Omental fat pad (tissue), 4 donors: ENCODE data around the gene MYH7. TPM values are rescaled to one million over a fixed set of nuclear protein-coding genes. Genes with fewer than 3 reads are reported as not detected.
"Not testable (repeated sequence)": the region's sequence is repeated elsewhere in the genome, so short reads cannot be mapped to it uniquely, and the experiment has no call there.

ENCODE experiments used
- ATAC-seq: fragments of 150-250 bp; one replicate; pipeline ENCODE4 v1.9.1; 2016; ENCODE audit warnings: mild to moderate bottlenecking, moderate library complexity; ENCODE audit not compliant: low FRiP score
- DNase-seq: peaks from one replicate; pipeline ENCODE4 v3.0.0-alpha.2; 2019; ENCODE audit warnings: low spot score
- CTCF ChIP-seq, 3 donors: fragments of 450-650 bp; IDR thresholded peaks; one replicate each; pipeline ENCODE4 v1.5.1; 2016 to 2017; ENCODE audit warnings: antibody characterized with exemption in 3 of 3, mild to moderate bottlenecking in 3 of 3, moderate library complexity in 2 of 3
- total RNA-seq, 4 donors: library from RNA; depleted of rRNA; stranded (reverse); fragments of >200 nt; gene quantifications; one replicate each; pipeline ENCODE4 v1.1.0, GENCODE V29; 2016

The MYH7 gene
- total RNA-seq, 4 donors from 2014 or later: not detected

- TF ChIP-seq CTCF (IDR thresholded peaks at IDR 0.05): no peak
- no peak for ATAC-seq
- DNase-seq: no peak
Observed at GRCh38 chr14:23392613-23393012, 42.8 kb downstream of the MYH7 start.

- peak; percentile 11 for ATAC-seq
- DNase-seq: not testable (repeated sequence)
Observed at GRCh38 chr14:23389871-23390270, 45.6 kb downstream of the MYH7 start.

GRCh38 chr14:23389396-23389795 is 46.1 kb downstream of the MYH7 start:
- ATAC-seq (no peak), DNase-seq (no peak)
- no peak for TF ChIP-seq CTCF (IDR thresholded peaks at IDR 0.05)

- ATAC-seq (no peak), DNase-seq (no peak)
- TF ChIP-seq CTCF (IDR thresholded peaks at IDR 0.05): no peak
Observed at GRCh38 chr14:23388996-23389395, 46.5 kb downstream of the MYH7 start.

GRCh38 chr14:23387916-23388882 is 47.3 kb downstream of the MYH7 start:
- DNase-seq: no peak
- no peak for TF ChIP-seq CTCF (IDR thresholded peaks at IDR 0.05)
- ATAC-seq: no peak

GRCh38 chr14:23386999-23387398 is 48.5 kb downstream of the MYH7 start:
- DNase-seq: no peak
- ATAC-seq: no peak
- no peak for TF ChIP-seq CTCF (IDR thresholded peaks at IDR 0.05)

GRCh38 chr14:23386266-23386657 is 49.2 kb downstream of the MYH7 start:
- not testable (repeated sequence) for DNase-seq, ATAC-seq

GRCh38 chr14:23385642-23386265 is 49.7 kb downstream of the MYH7 start:
- no peak for TF ChIP-seq CTCF (IDR thresholded peaks at IDR 0.05)
- ATAC-seq: no peak
- no peak for DNase-seq
